Measurements from ENCODE around the gene EVI5. TPM values are rescaled to one million over a fixed set of nuclear protein-coding genes. Genes with fewer than 3 reads are reported as not detected.

Gene EVI5
- total RNA-seq, 2 donors from 2014 or later, result 24.8 to 42.6 TPM

Other genes starting within 250 kb of the EVI5 start
- 100 to 1,000 TPM; 600 to 715 TPM for gene RPL5, start 46.9 kb upstream of the EVI5 start, total RNA-seq
- gene DIPK1A, start 176.4 kb upstream of the EVI5 start, total RNA-seq, result 1 to 10 TPM; 7.4 to 8.6 TPM